CD14-positive monocyte (primary cell): ENCODE data around the gene CHRM4. TPM values are rescaled to one million over a fixed set of nuclear protein-coding genes. Genes with fewer than 3 reads are reported as not detected.
A peak's percentile ranks its signal among the peaks of the same experiment; 100 is the strongest.

Source experiments
- DNase-seq, 3 donors: peaks; one replicate each; pipeline ENCODE4 v3.0.0-alpha.2; 2011 to 2022
- H2AFZ ChIP-seq: 2 replicates; pipeline ENCODE4 v1.6.0; 2012; ENCODE audit warnings: mild to moderate bottlenecking, low read depth, low read length, inconsistent platforms; ENCODE audit not compliant: insufficient read depth, poor library complexity, severe bottlenecking
- H3K27ac ChIP-seq, 2 donors: 1 replicate in 1 of 2; 2 replicates in 1 of 2; pipeline ENCODE4 v1.5.1; 2012 to 2013; ENCODE audit warnings: low read length in 2 of 2, control low read depth in 1 of 2, inconsistent platforms in 1 of 2, low read depth in 1 of 2, mild to moderate bottlenecking in 1 of 2
- H3K27me3 ChIP-seq, 2 donors: one replicate each; pipeline versions ENCODE4 v1.6.0 to v1.6.1; 2011 to 2013; ENCODE audit warnings: low read length in 2 of 2; ENCODE audit not compliant: control insufficient read depth in 2 of 2, insufficient read depth in 2 of 2
- H3K36me3 ChIP-seq, 2 donors: replicated peaks in 1 of 2; 1 replicate in 1 of 2; 2 replicates in 1 of 2; pipeline versions ENCODE4 v1.5.1 to v1.6.1; 2012 to 2013; ENCODE audit warnings: low read length in 2 of 2, control low read depth in 1 of 2, inconsistent platforms in 1 of 2, mild to moderate bottlenecking in 1 of 2; ENCODE audit not compliant: insufficient read depth in 2 of 2, control insufficient read depth in 1 of 2
- H3K4me1 ChIP-seq, 2 donors: 1 replicate in 1 of 2; 2 replicates in 1 of 2; pipeline versions ENCODE4 v1.5.1 to v1.6.1; 2012 to 2013; ENCODE audit warnings: low read length in 2 of 2, control low read depth in 1 of 2, inconsistent platforms in 1 of 2, mild to moderate bottlenecking in 1 of 2, moderate library complexity in 1 of 2; ENCODE audit not compliant: insufficient read depth in 2 of 2, control insufficient read depth in 1 of 2
- H3K4me2 ChIP-seq: replicated peaks from 2 replicates; pipeline ENCODE3; 2012; ENCODE audit warnings: low read length, moderate library complexity, mild to moderate bottlenecking; ENCODE audit not compliant: poor library complexity, severe bottlenecking; ENCODE audit errors: extremely low read depth
- H3K4me3 ChIP-seq, 3 experiments: fragments of 200-600 bp in 1 of 3; sonication (generic) in 1 of 3; replicated peaks in 1 of 3; 1 replicate in 2 of 3; 2 replicates in 1 of 3; pipeline ENCODE4 v1.5.1; 2011 to 2013; ENCODE audit warnings: low read length in 3 of 3, mild to moderate bottlenecking in 3 of 3, control low read depth in 2 of 3, low read depth in 2 of 3, inconsistent platforms in 1 of 3, moderate library complexity in 1 of 3
- H3K79me2 ChIP-seq: 2 replicates; pipeline ENCODE4 v1.6.0; 2012; ENCODE audit warnings: mild to moderate bottlenecking, control low read depth, inconsistent platforms, low read length, moderate library complexity; ENCODE audit not compliant: insufficient read depth
- H3K9ac ChIP-seq: 2 replicates; pipeline ENCODE4 v1.6.0; 2017; ENCODE audit warnings: low read length, mild to moderate bottlenecking; ENCODE audit not compliant: insufficient read depth, poor library complexity, severe bottlenecking
- H3K9me3 ChIP-seq, 2 donors: replicated peaks in 1 of 2; 1 replicate in 1 of 2; 2 replicates in 1 of 2; pipeline versions ENCODE4 v1.5.1 to v1.6.1; 2012 to 2013; ENCODE audit warnings: low read length in 2 of 2, control low read depth in 1 of 2; ENCODE audit not compliant: control insufficient read depth in 1 of 2, insufficient read depth in 1 of 2
- H4K20me1 ChIP-seq: 2 replicates; pipeline ENCODE4 v1.6.0; 2012; ENCODE audit warnings: mild to moderate bottlenecking, low read length, control low read depth, moderate library complexity; ENCODE audit not compliant: insufficient read depth
- H3K27ac Mint-ChIP-seq, 7 donors: one replicate each; pipeline ENCODE4 v1.8.0; 2020; ENCODE audit warnings: mild to moderate bottlenecking in 7 of 7, mixed read lengths in 7 of 7, moderate library complexity in 6 of 7, inconsistent platforms in 2 of 7
- H3K27me3 Mint-ChIP-seq, 3 donors: one replicate each; pipeline ENCODE4 v1.8.0; 2021 to 2022; ENCODE audit warnings: low read depth in 3 of 3, mild to moderate bottlenecking in 3 of 3, mixed read lengths in 3 of 3, moderate library complexity in 3 of 3, inconsistent platforms in 1 of 3
- H3K36me3 Mint-ChIP-seq, 2 donors: one replicate each; pipeline ENCODE4 v1.8.0; 2020; ENCODE audit warnings: mixed read lengths in 2 of 2, inconsistent platforms in 1 of 2, mild to moderate bottlenecking in 1 of 2
- H3K4me1 Mint-ChIP-seq: one replicate; pipeline ENCODE4 v1.8.0; 2020; ENCODE audit warnings: mild to moderate bottlenecking, mixed read lengths
- H3K4me3 Mint-ChIP-seq, 2 donors: one replicate each; pipeline ENCODE4 v1.8.0; 2020; ENCODE audit warnings: mild to moderate bottlenecking in 2 of 2, mixed read lengths in 2 of 2, moderate library complexity in 1 of 2
- H3K9me3 Mint-ChIP-seq, 7 donors: one replicate each; pipeline ENCODE4 v1.8.0; 2020 to 2022; ENCODE audit warnings: mixed read lengths in 7 of 7, mild to moderate bottlenecking in 6 of 7, moderate library complexity in 6 of 7, inconsistent platforms in 2 of 7
- CTCF ChIP-seq: fragments of 200-600 bp; IDR thresholded peaks from one replicate; pipeline ENCODE4 v1.8.0; 2022; ENCODE audit warnings: antibody characterized with exemption, mild to moderate bottlenecking
- WGBS: methylation state at CpG from one replicate; pipeline ENCODE4 v1.1.5; 2013; ENCODE audit warnings: missing lambda C conversion rate; ENCODE audit not compliant: insufficient coverage; 5-methylcytosine and 5-hydroxymethylcytosine counted together
- intact Hi-C, 2 donors: fragments of 100-400 bp; cut with micrococcal nuclease; formaldehyde crosslinking; loops; one replicate each; pipeline versions ENCODE4 v1.15.0 to v1.15.1; 2023
- polyA plus RNA-seq, 3 donors: library from polyadenylated mRNA; depleted of rRNA in 1 of 3; unstranded in 2 of 3; stranded (reverse) in 1 of 3; fragments of 300-500 nt in 2 of 3; fragments of >200 nt in 1 of 3; fragmentation: Illumina TruSeq in 2 of 3; gene quantifications; 1 replicate in 2 of 3; 2 replicates in 1 of 3; pipeline ENCODE4 v1.2.3, GENCODE V29; 2012 to 2021
- small RNA-seq: library from RNA; depleted of rRNA; stranded (forward); fragments of <200 nt; gene quantifications from one replicate; pipeline ENCODE3, GENCODE V24; 2012; ENCODE audit warnings: low read depth; ENCODE audit not compliant: insufficient read length

The CHRM4 gene
- polyA plus RNA-seq, 3 donors, result 0.15 to 0.57 TPM; not detected in 1

- peaks cover 81 to 88% of the 10 kb centered on the region in 2 donors for H3K4me1 ChIP-seq
- H3K4me3 ChIP-seq, result peak overlapping the region in 1 of 3 experiments; percentile 64
- peaks cover 15% of the 10 kb centered on the region for H4K20me1 ChIP-seq
- H3K27me3 ChIP-seq, result peaks cover 14 to 46% of the 10 kb centered on the region in 2 donors
- Mint-ChIP-seq H3K9me3 (peaks cover 0 to 9% (median 4%) of the 10 kb centered on the region in 7 donors), H3K4me1 (peaks cover 80% of the 10 kb centered on the region), H3K4me3 (peak overlapping the region in 1 of 2 donors; percentile 87), H3K36me3 (peaks cover 7 to 18% of the 10 kb centered on the region in 2 donors), H3K27me3 (peaks cover 47 to 60% (median 51%) of the 10 kb centered on the region in 3 donors), H3K27ac (no peak overlapping the region)
- 78% methylated on average over 1 of the region's 3 CpGs for WGBS
- no peaks in the 10 kb centered on the region for H3K36me3 ChIP-seq
- H3K79me2 ChIP-seq, result no peaks in the 10 kb centered on the region
- H2AFZ ChIP-seq, result no peak overlapping the region
- H3K4me2 ChIP-seq, result no peak overlapping the region
- no peak for DNase-seq
- intact Hi-C loops, result no loop called here
- TF ChIP-seq CTCF, result no peak
- H3K9ac ChIP-seq, result no peak overlapping the region
- peaks cover 0 to 7% of the 10 kb centered on the region in 2 donors for H3K9me3 ChIP-seq
- no peak overlapping the region for H3K27ac ChIP-seq
Measured at GRCh38 chr11:46334211-46334610, 57.4 kb downstream of the CHRM4 start.

Small RNA genes within 50 kb of the gene (small RNA-seq; reads per million reads assigned to genes)
- not detected for gene MIR4688

Other genes with a start within 250 kb of the CHRM4 start
- gene CREB3L1, start 114.1 kb downstream of the CHRM4 start, polyA plus RNA-seq, result not detected
- gene DGKZ, start 44.3 kb downstream of the CHRM4 start, polyA plus RNA-seq, result 100 to 1,000 TPM in 1 of 3 donors, 10 to 100 TPM in 2; 30.4 to 217 (median 33.4) TPM
- 1 to 10 TPM in 1 of 3 donors, not detected in 2; 2.8 TPM for gene MDK, start 10.1 kb downstream of the CHRM4 start, polyA plus RNA-seq
- 1 to 10 TPM; 2.1 to 6.1 (median 3.8) TPM for gene AMBRA1, start 202.2 kb upstream of the CHRM4 start, polyA plus RNA-seq
- gene HARBI1, start 225.5 kb upstream of the CHRM4 start, polyA plus RNA-seq, result 1 to 10 TPM; 2.1 to 4.4 (median 2.1) TPM
- 10 to 100 TPM; 33.7 to 55.5 (median 51.2) TPM for gene ATG13, start 225.8 kb upstream of the CHRM4 start, polyA plus RNA-seq